Sigmoid colon (tissue), 7 donors: ENCODE measurements around the gene LEPROT. TPM values are rescaled to one million over a fixed set of nuclear protein-coding genes. Genes with fewer than 3 reads are reported as not detected.

ENCODE experiments used
- DNase-seq: peaks from one replicate; pipeline ENCODE4 v3.0.0-alpha.2; 2019
- H3K27ac ChIP-seq, 4 donors: fragments of 200-600 bp; sonication (generic); one replicate each; pipeline ENCODE4 v1.5.1; 2016 to 2019; ENCODE audit warnings: mild to moderate bottlenecking in 1 of 4
- H3K27me3 ChIP-seq, 3 donors: fragments of 200-600 bp; sonication (generic); one replicate each; pipeline ENCODE4 v1.5.1; 2019; ENCODE audit warnings: mild to moderate bottlenecking in 1 of 3
- H3K36me3 ChIP-seq, 4 donors: fragments of 200-600 bp; sonication (generic); one replicate each; pipeline ENCODE4 v1.5.1; 2016 to 2019
- H3K4me1 ChIP-seq, 4 donors: fragments of 200-600 bp; sonication (generic); one replicate each; pipeline ENCODE4 v1.5.1; 2017 to 2019
- H3K4me3 ChIP-seq, 4 donors: fragments of 200-600 bp; sonication (generic); one replicate each; pipeline ENCODE4 v1.5.1; 2017 to 2019; ENCODE audit warnings: mild to moderate bottlenecking in 2 of 4, moderate library complexity in 1 of 4
- H3K9me3 ChIP-seq, 4 donors: fragments of 200-600 bp in 3 of 4; sonication (generic) in 3 of 4; one replicate each; pipeline versions ENCODE4 v1.5.1 to v1.6.1; 2013 to 2019
- EP300 ChIP-seq, 4 donors: sonication (generic); formaldehyde crosslinking; IDR thresholded peaks; one replicate each; pipeline ENCODE4 v1.6.1; 2017; ENCODE audit warnings: antibody characterized with exemption in 4 of 4
- POLR2A ChIP-seq, 2 donors: fragments of 450-650 bp; IDR thresholded peaks; one replicate each; pipeline ENCODE4 v1.6.1; 2016; ENCODE audit warnings: antibody characterized with exemption in 2 of 2, mild to moderate bottlenecking in 2 of 2, moderate library complexity in 2 of 2
- POLR2AphosphoS5 ChIP-seq, 4 donors: sonication (generic); formaldehyde crosslinking; IDR thresholded peaks; one replicate each; pipeline ENCODE4 v1.6.1; 2017; ENCODE audit warnings: antibody characterized with exemption in 4 of 4
- WGBS, 2 donors: extraction: QIAGEN DNeasy Blood & Tissue Kit; methylation state at CpG; one replicate each; pipeline ENCODE4 v1.1.7; 2013; 5-methylcytosine and 5-hydroxymethylcytosine counted together
- intact Hi-C: fragments of 100-400 bp; cut with DNase I; formaldehyde crosslinking; loops from one replicate; pipeline ENCODE4 v1.15.1; 2023
- polyA plus RNA-seq, 3 donors: library from polyadenylated mRNA; stranded (reverse); fragments of 200-250 nt; gene quantifications; one replicate each; pipeline ENCODE4 v1.2.3, GENCODE V29; 2013
- total RNA-seq, 4 donors: library from RNA; depleted of rRNA; stranded (reverse); fragments of >200 nt; gene quantifications; one replicate each; pipeline ENCODE4 v1.1.0, GENCODE V29; 2016
- TF ChIP-seq, protein P1 (sequence below), 4 experiments: fragments of 450-650 bp in 3 of 4; fragments of 200-600 bp in 1 of 4; IDR thresholded peaks; one replicate each; pipeline ENCODE4 v1.5.1; 2016 to 2019; ENCODE audit warnings: antibody characterized with exemption in 4 of 4, mild to moderate bottlenecking in 3 of 4, moderate library complexity in 2 of 4
- donor health status: healthy with polysubstance abuse.
- donor health status: Bipolar disorder and iron deficiency.
- donor health status: healthy.

LEPROT gene
- total and polyA plus RNA-seq, 7 donors: 14.3 to 67.8 (median 48.2) TPM

GRCh38 chr1:65467536-65467935 is 47.1 kb downstream of the LEPROT start:
- intact Hi-C loops: no loop called here
- TF ChIP-seq POLR2AphosphoS5 (IDR thresholded peaks at IDR 0.05): no peak
- TF ChIP-seq, protein P1, sequence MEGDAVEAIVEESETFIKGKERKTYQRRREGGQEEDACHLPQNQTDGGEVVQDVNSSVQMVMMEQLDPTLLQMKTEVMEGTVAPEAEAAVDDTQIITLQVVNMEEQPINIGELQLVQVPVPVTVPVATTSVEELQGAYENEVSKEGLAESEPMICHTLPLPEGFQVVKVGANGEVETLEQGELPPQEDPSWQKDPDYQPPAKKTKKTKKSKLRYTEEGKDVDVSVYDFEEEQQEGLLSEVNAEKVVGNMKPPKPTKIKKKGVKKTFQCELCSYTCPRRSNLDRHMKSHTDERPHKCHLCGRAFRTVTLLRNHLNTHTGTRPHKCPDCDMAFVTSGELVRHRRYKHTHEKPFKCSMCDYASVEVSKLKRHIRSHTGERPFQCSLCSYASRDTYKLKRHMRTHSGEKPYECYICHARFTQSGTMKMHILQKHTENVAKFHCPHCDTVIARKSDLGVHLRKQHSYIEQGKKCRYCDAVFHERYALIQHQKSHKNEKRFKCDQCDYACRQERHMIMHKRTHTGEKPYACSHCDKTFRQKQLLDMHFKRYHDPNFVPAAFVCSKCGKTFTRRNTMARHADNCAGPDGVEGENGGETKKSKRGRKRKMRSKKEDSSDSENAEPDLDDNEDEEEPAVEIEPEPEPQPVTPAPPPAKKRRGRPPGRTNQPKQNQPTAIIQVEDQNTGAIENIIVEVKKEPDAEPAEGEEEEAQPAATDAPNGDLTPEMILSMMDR (IDR thresholded peaks at IDR 0.05): no peak
- no peak for TF ChIP-seq POLR2A (IDR thresholded peaks at IDR 0.05)
- no peak for TF ChIP-seq EP300 (IDR thresholded peaks at IDR 0.05)
- Histone ChIP-seq H3K36me3 (no peaks in the 10 kb centered on the region), H3K4me3 (no peak overlapping the region), H3K27me3 (no peaks in the 10 kb centered on the region), H3K4me1 (peaks cover 0 to 14% (median 6%) of the 10 kb centered on the region in 4 donors), H3K9me3 (no peaks in the 10 kb centered on the region), H3K27ac (no peak overlapping the region)
- WGBS, 2 donors: 26 to 56% methylated on average over 6 of the region's 6 CpGs
- DNase-seq: no peak

- no peak overlapping the region for H3K27ac ChIP-seq
Observed at GRCh38 chr1:65469126-65469888, 48.8 kb downstream of the LEPROT start.

DNA sequence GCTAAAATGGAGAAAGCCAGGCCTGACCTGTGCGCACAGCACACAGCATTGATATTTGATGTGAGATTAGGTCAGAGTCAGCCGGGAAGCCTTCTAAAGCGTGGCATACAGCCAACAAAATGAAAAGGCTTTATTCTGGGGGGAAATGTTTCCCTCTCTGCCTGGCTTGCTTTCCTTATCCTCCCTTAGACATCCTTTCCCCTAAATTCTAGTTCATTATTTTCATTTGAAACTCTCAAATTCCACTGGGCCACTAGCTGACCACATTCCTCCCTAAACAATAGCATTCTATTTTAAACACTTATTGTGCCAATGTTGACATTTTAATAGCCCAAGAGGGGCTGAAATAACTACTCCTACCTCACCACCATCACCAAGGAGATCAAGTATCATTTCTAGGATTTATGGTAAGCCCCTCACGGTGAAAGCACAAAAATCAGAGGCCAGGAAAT is 49.4 kb downstream of the LEPROT start:
- Histone ChIP-seq H3K27ac (no peak overlapping the region), H3K9me3 (no peaks in the 10 kb centered on the region), H3K27me3 (no peaks in the 10 kb centered on the region), H3K4me1 (peaks cover 0 to 14% (median 6%) of the 10 kb centered on the region in 4 donors), H3K4me3 (no peak overlapping the region), H3K36me3 (no peaks in the 10 kb centered on the region)
- WGBS, 2 donors: 77 to 81% methylated on average over 4 of the region's 4 CpGs
- DNase-seq: no peak
- intact Hi-C loops: no loop called here
- TF ChIP-seq, protein P1 (IDR thresholded peaks at IDR 0.05): no peak
- TF ChIP-seq POLR2A (IDR thresholded peaks at IDR 0.05): no peak
- no peak for TF ChIP-seq EP300 (IDR thresholded peaks at IDR 0.05)
- no peak for TF ChIP-seq POLR2AphosphoS5 (IDR thresholded peaks at IDR 0.05)

More at GRCh38 chr1:65469126-65469888, 48.8 kb downstream of the LEPROT start:
- H3K9me3 ChIP-seq: no peaks in the 10 kb centered on the region
- TF ChIP-seq POLR2AphosphoS5 (IDR thresholded peaks at IDR 0.05) (no peak), EP300 (IDR thresholded peaks at IDR 0.05) (no peak), POLR2A (IDR thresholded peaks at IDR 0.05) (no peak)
- TF ChIP-seq, protein P1 (IDR thresholded peaks at IDR 0.05): no peak
- no peaks in the 10 kb centered on the region for H3K36me3 ChIP-seq
- WGBS, 2 donors: 66 to 73% methylated on average over 4 of the region's 4 CpGs
- intact Hi-C loops: no loop called here
- H3K27me3 ChIP-seq: no peaks in the 10 kb centered on the region
- peaks cover 0 to 14% (median 6%) of the 10 kb centered on the region in 4 donors for H3K4me1 ChIP-seq
- DNase-seq: no peak
- no peak overlapping the region for H3K4me3 ChIP-seq

GRCh38 chr1:65470766-65471165 is 50.3 kb downstream of the LEPROT start:
- Histone ChIP-seq H3K4me1 (peaks cover 0 to 14% (median 6%) of the 10 kb centered on the region in 4 donors), H3K27ac (peak overlapping the region in 1 of 4 donors; percentile 39), H3K4me3 (no peak overlapping the region), H3K27me3 (no peaks in the 10 kb centered on the region), H3K9me3 (no peaks in the 10 kb centered on the region), H3K36me3 (no peaks in the 10 kb centered on the region)
- WGBS, 2 donors: 13 to 49% methylated on average over 1 of the region's 1 CpG
- TF ChIP-seq POLR2AphosphoS5 (IDR thresholded peaks at IDR 0.05) (no peak), POLR2A (IDR thresholded peaks at IDR 0.05) (no peak)
- no peak for DNase-seq
- intact Hi-C loops: no loop called here

GRCh38 chr1:65471213-65471833 is 50.9 kb downstream of the LEPROT start:
- Histone ChIP-seq H3K9me3 (no peaks in the 10 kb centered on the region), H3K27me3 (no peaks in the 10 kb centered on the region), H3K36me3 (no peaks in the 10 kb centered on the region), H3K27ac (peak overlapping the region in 1 of 4 donors; percentile 39), H3K4me3 (no peak overlapping the region), H3K4me1 (peaks cover 0 to 14% (median 6%) of the 10 kb centered on the region in 4 donors)
- intact Hi-C loops: no loop called here
- DNase-seq: no peak
- WGBS, 2 donors: 15 to 64% methylated on average over 2 of the region's 2 CpGs
- TF ChIP-seq EP300 (IDR thresholded peaks at IDR 0.05) (no peak), POLR2A (IDR thresholded peaks at IDR 0.05) (no peak), POLR2AphosphoS5 (IDR thresholded peaks at IDR 0.05) (no peak)
- TF ChIP-seq, protein P1 (IDR thresholded peaks at IDR 0.05): no peak
